ENCODE measurements around the gene MRAS.
"Not testable (repeated sequence)": the region's sequence is repeated elsewhere in the genome, so short reads cannot be mapped to it uniquely, and the experiment has no call there.

Gene MRAS

DNA sequence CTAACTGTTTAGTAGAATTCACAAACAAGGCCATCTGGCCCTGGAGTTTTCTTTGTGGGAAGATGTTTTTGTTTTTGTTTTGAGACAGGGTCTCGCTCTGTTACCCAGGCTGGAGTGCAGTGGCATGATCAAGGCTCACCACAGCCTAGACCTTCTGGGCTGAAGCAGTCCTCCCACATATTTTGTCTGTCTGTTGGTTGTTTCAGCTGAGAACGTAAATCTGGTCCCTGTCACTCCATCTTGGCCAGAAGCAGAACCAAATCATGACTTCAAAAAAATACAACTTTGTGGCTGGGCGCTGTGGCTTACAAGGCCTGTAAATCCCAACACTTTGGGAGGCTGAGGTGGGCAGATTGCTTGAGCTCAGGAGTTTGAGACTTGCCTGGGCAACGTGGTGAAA lies 27.1 kb downstream of the MRAS start:
- in situ Hi-C loops (cut with HindIII; ENCODE audit: low sequenced_read_pairs): no loop called here
- H3K4me3 ChIP-seq (ENCODE audit: low read depth, low read length): no peak overlapping the region
- DNase-seq (ENCODE audit: low read depth, low spot score): no peak
- TF ChIP-seq CTCF (IDR thresholded peaks at IDR 0.05; ENCODE audit: low read depth, low read length): no peak

DNA sequence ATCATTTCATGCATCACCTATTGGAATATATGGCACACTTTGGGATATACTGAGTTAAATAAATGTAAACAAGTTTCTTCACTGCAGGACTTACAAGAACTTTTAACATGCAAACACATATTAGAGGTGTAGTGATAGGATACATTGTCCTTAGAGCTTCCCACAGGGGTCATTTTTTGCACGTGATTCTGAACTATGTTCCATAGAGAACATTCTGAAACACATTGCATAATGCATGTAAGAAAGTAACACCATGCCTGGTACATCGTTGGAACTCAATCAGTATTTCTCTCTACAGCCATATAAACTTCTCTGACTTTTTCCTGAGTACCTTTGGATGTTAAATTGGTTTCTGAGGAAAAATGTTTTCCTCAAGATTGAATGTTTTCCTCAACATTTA lies 28.3 kb downstream of the MRAS start:
- no peak for DNase-seq (ENCODE audit: low read depth, low spot score)
- no peak for TF ChIP-seq CTCF (IDR thresholded peaks at IDR 0.05; ENCODE audit: low read depth, low read length)
- in situ Hi-C loops (cut with HindIII; ENCODE audit: low sequenced_read_pairs): no loop called here
- H3K4me3 ChIP-seq (ENCODE audit: low read depth, low read length): no peak overlapping the region

- in situ Hi-C loops (cut with HindIII; ENCODE audit: low sequenced_read_pairs): not testable (repeated sequence)
These were observed 28.8 kb downstream of the MRAS start for GRCh38 chr3:138377212-138377611.

DNA sequence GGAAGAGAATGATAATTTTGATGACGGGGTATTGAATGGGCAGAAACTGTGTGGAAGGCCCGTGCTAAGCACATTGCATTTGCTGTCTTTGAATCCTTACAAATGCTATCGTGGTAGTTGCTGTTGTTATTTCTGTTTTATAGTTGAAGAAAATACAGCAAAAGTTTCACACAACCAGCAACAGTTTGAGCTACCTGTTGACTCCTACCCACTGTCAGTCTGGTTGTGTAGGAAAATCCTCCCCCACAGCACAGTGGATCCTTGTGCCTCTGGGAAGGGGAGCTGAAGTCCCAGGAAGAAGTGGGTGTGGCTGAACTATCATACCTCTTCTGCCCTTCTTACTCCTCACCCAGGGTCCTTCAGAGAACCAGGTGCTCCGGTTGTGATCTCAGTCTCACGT lies 29.4 kb downstream of the MRAS start:
- in situ Hi-C loops (cut with HindIII; ENCODE audit: low sequenced_read_pairs): no loop called here
- DNase-seq (ENCODE audit: low read depth, low spot score): no peak
- H3K4me3 ChIP-seq (ENCODE audit: low read depth, low read length): no peak overlapping the region
- no peak for TF ChIP-seq CTCF (IDR thresholded peaks at IDR 0.05; ENCODE audit: low read depth, low read length)

More at GRCh38 chr3:138377212-138377611, 28.8 kb downstream of the MRAS start:
- not testable (repeated sequence) for DNase-seq (ENCODE audit: low read depth, low spot score); H3K4me3 ChIP-seq (ENCODE audit: low read depth, low read length)

DNA sequence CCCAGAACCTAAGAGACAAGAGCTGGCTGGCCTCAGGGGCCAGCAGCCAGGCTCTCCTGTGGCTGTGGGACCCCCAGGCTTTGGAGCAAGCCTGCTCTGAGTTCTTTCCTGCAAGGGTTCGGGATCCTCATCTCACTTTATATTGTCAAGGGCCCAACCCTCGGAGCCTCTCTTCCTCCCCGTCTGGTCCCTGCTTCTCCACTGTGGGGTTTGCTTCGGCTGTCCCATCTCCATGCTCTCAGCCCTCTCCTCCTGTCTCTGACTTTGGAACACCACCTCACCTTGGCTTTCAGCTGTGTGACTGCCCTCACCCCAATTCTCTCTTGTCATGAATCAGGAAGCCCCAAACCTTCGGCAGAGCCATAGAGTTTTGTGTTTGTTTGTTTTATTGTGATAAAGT lies 30.0 kb downstream of the MRAS start:
- DNase-seq (ENCODE audit: low read depth, low spot score): no peak
- in situ Hi-C loops (cut with HindIII; ENCODE audit: low sequenced_read_pairs): no loop called here
- no peak overlapping the region for H3K4me3 ChIP-seq (ENCODE audit: low read depth, low read length)
- no peak for TF ChIP-seq CTCF (IDR thresholded peaks at IDR 0.05; ENCODE audit: low read depth, low read length)

GRCh38 chr3:138378990-138379389 lies 30.6 kb downstream of the MRAS start:
- DNase-seq (ENCODE audit: low read depth, low spot score): no peak
- H3K4me3 ChIP-seq (ENCODE audit: low read depth, low read length): no peak overlapping the region
- in situ Hi-C loops (cut with HindIII; ENCODE audit: low sequenced_read_pairs): no loop called here
- no peak for TF ChIP-seq CTCF (IDR thresholded peaks at IDR 0.05; ENCODE audit: low read depth, low read length)

DNA sequence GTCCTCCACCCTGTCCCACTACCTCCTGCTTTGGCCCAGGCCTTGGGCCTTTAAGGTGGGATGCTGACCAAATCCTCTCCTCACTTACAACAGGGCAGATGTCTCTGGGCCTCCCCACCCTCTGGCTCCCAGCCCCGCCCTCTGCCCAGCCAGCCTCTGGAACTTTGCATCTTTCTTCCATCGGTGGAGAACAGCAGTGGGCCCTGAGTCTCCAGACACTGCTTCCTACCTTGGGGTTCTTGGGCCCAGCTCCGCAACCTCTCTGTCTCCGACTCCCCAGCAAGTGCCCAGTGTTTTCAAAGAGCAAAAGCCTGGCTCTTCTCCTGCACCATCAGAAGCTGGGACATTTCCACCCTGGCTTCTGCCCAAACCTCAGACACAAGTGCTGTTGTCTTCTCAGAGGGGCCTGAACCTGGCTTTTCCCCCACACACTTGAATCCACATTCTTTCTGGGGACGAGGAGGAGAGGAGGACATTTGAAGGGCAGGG lies 33.1 kb downstream of the MRAS start:
- no peak for TF ChIP-seq CTCF (IDR thresholded peaks at IDR 0.05; ENCODE audit: low read depth, low read length)
- peak; percentile 18 for DNase-seq (ENCODE audit: low read depth, low spot score)
- no peak overlapping the region for H3K4me3 ChIP-seq (ENCODE audit: low read depth, low read length)
- in situ Hi-C loops (cut with HindIII; ENCODE audit: low sequenced_read_pairs): no loop called here

Measured in astrocyte of the spinal cord (primary cell).